OCI-LY1 (cell line): Measurements from ENCODE around the gene VEGFA.

ENCODE experiments used
- EZH2 ChIP-seq: fragments of 200-600 bp; sonication (generic), shearing (Covaris generic); IDR thresholded peaks from 2 replicates; pipeline ENCODE4 v1.8.0; 2017; ENCODE audit warnings: borderline replicate concordance, mixed run types, mild to moderate bottlenecking, antibody characterized with exemption, low read length, moderate library complexity, mixed read lengths
- TF ChIP-seq, protein P1 (sequence below): fragments of 200-600 bp; sonication (generic), shearing (Covaris generic); IDR thresholded peaks from 2 replicates; pipeline ENCODE4 v1.5.1; 2017; ENCODE audit warnings: mild to moderate bottlenecking, antibody characterized with exemption, low read length, moderate library complexity, mixed read lengths

DNA sequence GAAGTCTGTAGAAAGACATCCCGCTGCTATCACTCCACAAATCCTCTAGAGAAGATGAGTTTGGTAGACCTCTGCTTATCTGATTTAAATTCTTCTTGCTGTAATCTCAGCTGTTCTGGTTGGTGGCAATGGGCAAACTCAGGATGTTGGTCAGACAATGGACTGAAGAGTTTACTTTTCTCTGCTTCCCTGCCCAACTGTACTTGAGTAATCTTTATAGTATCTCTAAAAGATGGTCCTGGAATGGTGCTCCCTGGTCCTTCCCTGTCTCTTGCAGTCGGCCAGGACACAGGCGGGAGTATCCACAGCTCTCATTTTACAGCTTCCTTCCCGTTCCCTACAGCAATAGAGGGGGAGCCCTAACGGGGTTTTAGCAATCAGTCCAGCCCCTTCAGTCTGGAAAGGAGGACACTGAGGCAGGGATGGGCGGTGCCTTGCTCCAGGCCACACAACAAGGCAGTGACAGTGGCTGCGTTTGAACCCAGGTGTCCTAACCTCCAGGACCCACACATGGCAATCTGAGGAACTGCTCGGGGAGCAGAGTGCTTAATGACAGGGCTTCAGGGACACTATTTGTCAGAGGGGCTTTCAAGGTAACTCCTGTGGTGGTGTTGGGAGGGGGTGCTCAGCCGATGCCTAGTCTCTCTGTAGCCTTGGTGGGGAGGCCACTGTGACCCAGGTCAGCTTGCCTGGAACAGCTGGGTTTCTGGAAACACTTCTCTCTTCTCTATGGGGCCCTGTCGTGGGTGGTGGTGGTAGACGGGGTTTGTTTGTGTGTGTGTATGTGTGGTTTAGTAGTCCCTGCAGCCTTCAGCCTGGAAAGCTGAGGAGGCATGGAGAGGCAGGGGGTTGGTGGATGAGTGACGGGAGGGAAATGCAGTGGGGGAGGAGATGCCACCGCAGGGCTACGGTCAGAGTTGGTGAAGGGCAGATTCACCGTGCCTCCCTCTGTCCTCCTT, 9.5 kb upstream of the VEGFA start:
- no peak for TF ChIP-seq EZH2
- TF ChIP-seq, protein P1, sequence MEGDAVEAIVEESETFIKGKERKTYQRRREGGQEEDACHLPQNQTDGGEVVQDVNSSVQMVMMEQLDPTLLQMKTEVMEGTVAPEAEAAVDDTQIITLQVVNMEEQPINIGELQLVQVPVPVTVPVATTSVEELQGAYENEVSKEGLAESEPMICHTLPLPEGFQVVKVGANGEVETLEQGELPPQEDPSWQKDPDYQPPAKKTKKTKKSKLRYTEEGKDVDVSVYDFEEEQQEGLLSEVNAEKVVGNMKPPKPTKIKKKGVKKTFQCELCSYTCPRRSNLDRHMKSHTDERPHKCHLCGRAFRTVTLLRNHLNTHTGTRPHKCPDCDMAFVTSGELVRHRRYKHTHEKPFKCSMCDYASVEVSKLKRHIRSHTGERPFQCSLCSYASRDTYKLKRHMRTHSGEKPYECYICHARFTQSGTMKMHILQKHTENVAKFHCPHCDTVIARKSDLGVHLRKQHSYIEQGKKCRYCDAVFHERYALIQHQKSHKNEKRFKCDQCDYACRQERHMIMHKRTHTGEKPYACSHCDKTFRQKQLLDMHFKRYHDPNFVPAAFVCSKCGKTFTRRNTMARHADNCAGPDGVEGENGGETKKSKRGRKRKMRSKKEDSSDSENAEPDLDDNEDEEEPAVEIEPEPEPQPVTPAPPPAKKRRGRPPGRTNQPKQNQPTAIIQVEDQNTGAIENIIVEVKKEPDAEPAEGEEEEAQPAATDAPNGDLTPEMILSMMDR = no peak
